Ishikawa (cell line): Measurements from ENCODE around the gene LRRC45.

Source experiments
- CEBPB ChIP-seq: IDR thresholded peaks from 2 replicates; pipeline ENCODE4 v1.6.1; 2012
- CREB1 ChIP-seq: IDR thresholded peaks from 2 replicates; pipeline ENCODE4 v1.6.1; 2012; ENCODE audit warnings: low read depth
- EGR1 ChIP-seq: IDR thresholded peaks from 2 replicates; pipeline ENCODE4 v1.6.1; 2012
- EP300 ChIP-seq: IDR thresholded peaks from 2 replicates; pipeline ENCODE4 v1.6.1; 2012; ENCODE audit warnings: borderline replicate concordance
- FOXM1 ChIP-seq: IDR thresholded peaks from 2 replicates; pipeline ENCODE4 v1.6.1; 2012; ENCODE audit warnings: low read depth, borderline replicate concordance
- MAX ChIP-seq: IDR thresholded peaks from 2 replicates; pipeline ENCODE4 v1.6.1; 2012
- NFIC ChIP-seq: IDR thresholded peaks from 2 replicates; pipeline ENCODE4 v1.6.1; 2012
- RAD21 ChIP-seq: IDR thresholded peaks from 2 replicates; pipeline ENCODE4 v1.6.1; 2012; ENCODE audit warnings: low read depth
- TCF12 ChIP-seq: IDR thresholded peaks from 2 replicates; pipeline ENCODE4 v1.6.1; 2012; ENCODE audit warnings: low read depth
- TEAD4 ChIP-seq: IDR thresholded peaks from 2 replicates; pipeline ENCODE4 v1.6.1; 2012
- YY1 ChIP-seq: IDR thresholded peaks from 2 replicates; pipeline ENCODE4 v1.6.1; 2012; ENCODE audit warnings: low read depth
- ZBTB7A ChIP-seq: IDR thresholded peaks from 2 replicates; pipeline ENCODE4 v1.6.1; 2012; ENCODE audit warnings: low read depth
- TF ChIP-seq, protein P1 (sequence below): IDR thresholded peaks from 2 replicates; pipeline ENCODE4 v1.6.1; 2012
- TF ChIP-seq, protein P2 (sequence below): IDR thresholded peaks from 2 replicates; pipeline ENCODE4 v1.6.1; 2012; ENCODE audit warnings: low read depth, mild to moderate bottlenecking

Gene LRRC45

GRCh38 chr17:82018989-82019689, 4.0 kb upstream of the LRRC45 start:
- no peak for TF ChIP-seq CREB1
- TF ChIP-seq, protein P1, sequence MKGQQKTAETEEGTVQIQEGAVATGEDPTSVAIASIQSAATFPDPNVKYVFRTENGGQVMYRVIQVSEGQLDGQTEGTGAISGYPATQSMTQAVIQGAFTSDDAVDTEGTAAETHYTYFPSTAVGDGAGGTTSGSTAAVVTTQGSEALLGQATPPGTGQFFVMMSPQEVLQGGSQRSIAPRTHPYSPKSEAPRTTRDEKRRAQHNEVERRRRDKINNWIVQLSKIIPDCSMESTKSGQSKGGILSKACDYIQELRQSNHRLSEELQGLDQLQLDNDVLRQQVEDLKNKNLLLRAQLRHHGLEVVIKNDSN: no peak
- TF ChIP-seq RAD21: no peak
- no peak for TF ChIP-seq TEAD4

- TF ChIP-seq MAX (no peak), CREB1 (no peak), EGR1 (0 out of 2 replicates have a peak, but pooled peaks have one; percentile 15), NFIC (no peak), RAD21 (peak; percentile 59), YY1 (no peak), CEBPB (no peak), ZBTB7A (no peak), EP300 (no peak)
- TF ChIP-seq, protein P1: no peak
- TF ChIP-seq, protein P2, sequence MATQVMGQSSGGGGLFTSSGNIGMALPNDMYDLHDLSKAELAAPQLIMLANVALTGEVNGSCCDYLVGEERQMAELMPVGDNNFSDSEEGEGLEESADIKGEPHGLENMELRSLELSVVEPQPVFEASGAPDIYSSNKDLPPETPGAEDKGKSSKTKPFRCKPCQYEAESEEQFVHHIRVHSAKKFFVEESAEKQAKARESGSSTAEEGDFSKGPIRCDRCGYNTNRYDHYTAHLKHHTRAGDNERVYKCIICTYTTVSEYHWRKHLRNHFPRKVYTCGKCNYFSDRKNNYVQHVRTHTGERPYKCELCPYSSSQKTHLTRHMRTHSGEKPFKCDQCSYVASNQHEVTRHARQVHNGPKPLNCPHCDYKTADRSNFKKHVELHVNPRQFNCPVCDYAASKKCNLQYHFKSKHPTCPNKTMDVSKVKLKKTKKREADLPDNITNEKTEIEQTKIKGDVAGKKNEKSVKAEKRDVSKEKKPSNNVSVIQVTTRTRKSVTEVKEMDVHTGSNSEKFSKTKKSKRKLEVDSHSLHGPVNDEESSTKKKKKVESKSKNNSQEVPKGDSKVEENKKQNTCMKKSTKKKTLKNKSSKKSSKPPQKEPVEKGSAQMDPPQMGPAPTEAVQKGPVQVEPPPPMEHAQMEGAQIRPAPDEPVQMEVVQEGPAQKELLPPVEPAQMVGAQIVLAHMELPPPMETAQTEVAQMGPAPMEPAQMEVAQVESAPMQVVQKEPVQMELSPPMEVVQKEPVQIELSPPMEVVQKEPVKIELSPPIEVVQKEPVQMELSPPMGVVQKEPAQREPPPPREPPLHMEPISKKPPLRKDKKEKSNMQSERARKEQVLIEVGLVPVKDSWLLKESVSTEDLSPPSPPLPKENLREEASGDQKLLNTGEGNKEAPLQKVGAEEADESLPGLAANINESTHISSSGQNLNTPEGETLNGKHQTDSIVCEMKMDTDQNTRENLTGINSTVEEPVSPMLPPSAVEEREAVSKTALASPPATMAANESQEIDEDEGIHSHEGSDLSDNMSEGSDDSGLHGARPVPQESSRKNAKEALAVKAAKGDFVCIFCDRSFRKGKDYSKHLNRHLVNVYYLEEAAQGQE: no peak
These were observed 3.2 kb upstream of the LRRC45 start for GRCh38 chr17:82019690-82020571.

GRCh38 chr17:82020572-82021106, 2.5 kb upstream of the LRRC45 start:
- no peak for TF ChIP-seq TCF12
- no peak for TF ChIP-seq EGR1
- TF ChIP-seq FOXM1: no peak
- TF ChIP-seq, protein P1: no peak
- TF ChIP-seq CEBPB: no peak
- TF ChIP-seq, protein P2: no peak
- TF ChIP-seq RAD21: no peak

DNA sequence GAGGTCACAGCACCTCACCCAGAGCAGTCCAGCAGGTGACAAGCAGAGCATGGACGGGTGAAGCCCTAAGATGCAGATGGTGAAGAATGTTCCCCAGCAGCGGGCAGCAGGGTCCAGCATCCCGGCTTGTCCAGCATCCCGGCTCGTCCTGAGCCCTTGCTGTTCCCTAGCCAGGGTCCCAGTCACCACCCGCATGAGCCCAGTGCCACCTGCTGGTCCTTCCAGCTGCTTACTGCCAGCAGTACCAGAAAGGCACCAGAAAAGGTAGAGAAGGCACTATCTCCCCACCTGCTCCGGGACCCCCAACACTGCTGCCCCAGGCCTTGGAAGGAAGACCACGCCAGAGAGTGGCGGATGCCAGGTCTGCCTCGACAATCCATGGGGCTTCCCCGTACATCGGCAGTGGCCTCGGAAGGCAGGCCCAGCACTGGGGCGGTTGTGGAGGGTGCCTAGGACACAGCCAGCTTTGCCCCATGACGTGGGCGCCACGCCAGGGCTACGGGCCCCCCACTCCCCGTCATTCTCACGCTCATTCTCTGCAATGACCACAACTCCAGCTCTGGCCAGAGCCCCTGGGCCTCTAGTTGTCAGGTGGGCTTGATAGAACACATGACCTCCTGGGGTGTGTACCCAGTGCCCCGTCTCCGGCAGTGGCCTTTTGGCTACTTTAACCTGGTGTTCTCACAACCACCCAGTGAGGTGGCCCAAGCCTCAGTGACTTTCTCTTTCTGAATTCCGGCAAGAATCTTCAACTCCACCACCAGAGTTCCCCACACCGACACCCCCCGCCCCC, 1.8 kb upstream of the LRRC45 start:
- TF ChIP-seq, protein P1: no peak
- peak; percentile 78 for TF ChIP-seq RAD21

DNA sequence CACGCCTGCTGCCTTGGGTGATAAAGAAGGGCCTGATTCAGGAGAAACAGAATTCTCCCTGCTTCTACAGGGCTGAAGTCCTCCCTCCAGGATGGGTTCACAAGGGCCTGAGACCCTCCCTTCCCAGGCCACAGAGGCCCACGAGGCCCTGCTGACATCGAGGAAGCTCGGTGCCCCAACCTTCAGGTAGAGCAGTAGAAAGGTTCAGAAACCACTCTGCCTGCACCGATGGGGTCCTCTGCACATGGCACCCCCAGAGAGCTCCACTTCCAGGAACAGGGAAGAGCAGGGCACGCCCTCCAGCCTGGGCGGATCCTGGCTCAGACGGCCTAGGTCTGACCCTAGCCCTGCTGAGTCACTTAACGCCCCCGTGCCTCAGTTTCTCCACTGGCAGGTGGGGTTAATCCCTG, 1.2 kb upstream of the LRRC45 start:
- TF ChIP-seq MAX (no peak), TCF12 (no peak), CREB1 (no peak)
- TF ChIP-seq, protein P1: no peak
- TF ChIP-seq, protein P2: no peak
